Measurements from ENCODE around the gene RALGAPA2.

DNA sequence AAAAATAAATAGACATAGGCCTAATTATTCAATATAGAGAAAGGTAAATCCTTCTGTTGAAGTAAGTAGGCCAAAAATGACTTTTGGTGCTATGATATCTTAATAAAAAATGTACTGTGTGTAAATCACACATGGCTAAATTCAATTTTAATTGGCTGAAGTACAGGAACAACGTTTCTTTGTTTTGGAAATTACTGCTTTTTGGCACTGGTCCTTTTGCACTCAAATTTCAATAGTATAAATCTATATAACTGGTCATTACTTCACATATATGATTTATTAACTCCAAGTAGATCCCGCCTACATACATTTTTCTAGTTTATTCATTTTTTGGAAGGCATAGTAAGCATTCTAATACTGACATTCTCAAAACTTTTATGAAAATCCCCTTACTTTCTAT, 114.5 kb downstream of the RALGAPA2 start:
- TF ChIP-seq CTCF (IDR thresholded peaks at IDR 0.05; ENCODE audit: low read depth, low read length) (no peak), POLR2A (IDR thresholded peaks at IDR 0.05; ENCODE audit: extremely low read depth, insufficient read length) (no peak)
